HTR-8/SVneo (cell line): ENCODE results near the gene MBNL1.
"Not testable (repeated sequence)": the region's sequence is repeated elsewhere in the genome, so short reads cannot be mapped to it uniquely, and the experiment has no call there.

Experiments used
- DNase-seq: peaks from one replicate; pipeline ENCODE4 v3.0.0; 2011; ENCODE audit warnings: low spot score, mixed read lengths; ENCODE audit not compliant: insufficient read length
- FAIRE-seq: peaks from 2 replicates; lab custom pipeline; 2011; peaks lifted over from hg19 to GRCh38; lab: Jason Lieb, UNC

MBNL1 gene

DNA sequence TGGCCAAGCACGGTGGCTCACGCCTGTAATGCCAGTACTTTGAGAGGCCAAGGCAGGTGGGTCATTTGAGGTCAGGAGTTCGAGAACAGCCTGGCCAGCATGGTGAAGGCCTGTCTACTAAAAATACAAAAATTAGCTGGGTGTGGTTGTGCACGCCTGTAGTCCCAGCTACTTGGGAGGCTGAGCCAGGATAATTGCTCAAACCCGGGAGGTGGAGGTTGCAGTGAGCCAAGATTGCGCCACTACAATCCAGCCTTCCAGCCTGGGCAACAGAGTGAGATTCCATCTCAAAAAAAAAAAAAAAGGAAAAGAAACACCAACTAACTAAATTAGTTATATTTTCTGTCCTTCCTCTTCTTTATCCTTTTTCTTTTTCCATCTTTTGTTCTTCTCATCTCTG, 68.6 kb downstream of the MBNL1 start:
- FAIRE-seq, DNase-seq: not testable (repeated sequence)

DNA sequence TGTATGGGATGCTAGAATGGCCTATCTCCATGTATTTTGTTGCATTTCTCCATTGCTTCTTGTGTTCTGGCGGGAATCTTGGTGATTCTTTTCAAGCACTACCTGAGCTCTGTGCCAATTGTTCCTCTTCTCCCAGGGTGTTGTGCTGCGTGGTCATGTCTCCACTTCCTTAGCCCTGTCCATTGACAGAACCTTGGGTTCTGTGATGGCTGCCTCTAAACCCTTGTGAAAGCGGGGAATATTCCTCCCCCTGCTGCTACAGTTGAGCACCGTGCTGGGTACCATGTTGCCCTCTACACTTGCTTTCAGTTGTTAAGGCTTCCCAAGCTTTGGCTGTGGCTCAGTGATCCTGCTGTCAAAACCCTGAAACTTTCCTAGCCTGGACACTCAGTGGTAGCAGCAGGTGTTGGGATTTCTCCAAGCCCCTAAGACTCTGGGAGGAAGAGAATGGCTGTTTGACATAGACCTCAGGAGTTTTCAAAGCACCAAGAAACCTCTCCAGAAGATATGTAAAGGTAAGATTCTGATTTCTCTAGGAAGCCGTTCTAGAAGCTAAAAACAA, 69.5 kb downstream of the MBNL1 start:
- DNase-seq (no peak), FAIRE-seq (no peak)

DNA sequence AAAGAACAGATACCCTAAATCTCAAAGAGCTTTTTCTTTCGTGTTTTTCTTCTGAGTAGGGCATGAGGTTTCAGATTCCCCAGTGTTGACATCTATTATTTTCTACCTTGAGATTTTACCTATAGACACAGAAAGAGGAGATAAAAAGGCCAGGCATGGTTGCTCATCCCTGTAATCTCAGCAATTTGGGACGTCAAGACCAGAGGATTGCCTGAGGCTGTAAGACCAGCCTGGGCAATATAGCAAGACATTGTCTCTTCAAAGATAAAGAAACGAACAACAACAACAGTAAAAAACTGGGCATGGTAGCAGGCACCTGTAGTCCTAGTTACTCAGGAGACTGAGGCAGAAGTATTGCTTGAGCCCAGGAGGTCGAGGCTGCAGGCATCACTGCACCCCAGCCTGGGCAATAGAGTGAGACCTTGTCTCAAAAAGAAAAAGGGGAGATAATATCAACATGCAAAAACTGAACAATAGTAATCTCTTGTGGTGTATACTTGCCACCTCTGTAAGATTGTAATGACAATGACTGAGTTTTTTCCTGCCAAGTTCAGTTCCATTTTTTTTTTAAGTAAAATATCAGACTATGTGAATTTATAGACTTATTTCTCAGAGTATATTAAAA, 71.3 kb downstream of the MBNL1 start:
- DNase-seq, result no peak
- FAIRE-seq, result no peak

DNA sequence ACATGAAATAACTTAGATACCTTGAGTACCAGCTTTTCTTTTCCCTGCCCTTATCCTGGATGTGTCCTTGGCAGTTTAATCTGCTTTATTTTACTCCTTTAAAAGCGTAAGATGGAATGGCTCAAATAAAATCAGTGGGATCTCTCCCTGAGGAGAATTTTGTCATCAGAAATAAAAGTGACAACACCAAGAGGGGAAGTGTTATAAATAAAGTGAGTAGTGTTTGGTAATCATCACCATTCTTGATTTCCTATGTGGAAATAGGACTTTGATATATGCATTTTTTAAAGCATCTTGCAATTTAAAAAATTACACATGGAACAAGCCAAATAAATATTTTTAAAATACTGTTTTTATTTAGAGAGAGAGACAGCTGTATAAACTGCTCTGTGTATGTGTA, 76.5 kb downstream of the MBNL1 start:
- DNase-seq (no peak), FAIRE-seq (no peak)

DNA sequence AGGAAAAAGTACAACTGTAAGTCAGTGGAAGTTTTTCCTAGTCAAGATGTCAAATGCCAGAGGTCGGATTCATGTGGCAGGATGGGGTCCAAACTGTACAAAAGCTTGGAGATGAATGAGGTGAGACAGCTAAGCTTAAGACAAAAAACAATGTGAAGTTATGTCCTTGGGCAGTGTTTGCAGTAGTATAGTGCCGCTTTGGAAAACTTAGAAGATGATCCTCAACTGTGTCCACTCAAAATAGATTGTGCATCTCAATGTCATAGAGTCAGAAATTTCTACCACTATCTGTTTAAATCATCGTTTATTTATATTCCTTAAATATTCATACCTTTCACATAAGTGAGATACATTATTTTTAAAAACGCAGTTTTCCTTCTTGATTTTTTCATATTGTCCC, 77.3 kb downstream of the MBNL1 start:
- no peak for DNase-seq
- no peak for FAIRE-seq

DNA sequence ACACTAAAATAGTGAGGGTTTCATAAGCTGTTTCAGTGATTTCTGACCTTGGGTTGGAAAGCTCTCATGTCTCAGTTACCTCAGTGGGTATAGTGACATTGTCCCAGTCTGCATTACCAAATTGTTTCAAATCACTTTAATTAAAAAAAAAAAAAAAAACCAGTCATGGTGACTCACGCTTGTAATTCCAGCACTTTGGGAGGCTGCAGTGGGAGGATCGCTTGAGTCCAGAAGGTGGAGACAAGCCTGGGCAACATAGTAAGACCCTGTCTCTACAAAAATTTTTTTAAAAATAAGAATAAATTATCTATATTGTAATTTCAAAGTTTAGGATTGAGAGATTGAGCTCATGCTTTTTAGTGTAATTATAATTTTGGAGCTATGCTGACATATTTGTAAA, 78.0 kb downstream of the MBNL1 start:
- DNase-seq (no peak), FAIRE-seq (no peak)

DNA sequence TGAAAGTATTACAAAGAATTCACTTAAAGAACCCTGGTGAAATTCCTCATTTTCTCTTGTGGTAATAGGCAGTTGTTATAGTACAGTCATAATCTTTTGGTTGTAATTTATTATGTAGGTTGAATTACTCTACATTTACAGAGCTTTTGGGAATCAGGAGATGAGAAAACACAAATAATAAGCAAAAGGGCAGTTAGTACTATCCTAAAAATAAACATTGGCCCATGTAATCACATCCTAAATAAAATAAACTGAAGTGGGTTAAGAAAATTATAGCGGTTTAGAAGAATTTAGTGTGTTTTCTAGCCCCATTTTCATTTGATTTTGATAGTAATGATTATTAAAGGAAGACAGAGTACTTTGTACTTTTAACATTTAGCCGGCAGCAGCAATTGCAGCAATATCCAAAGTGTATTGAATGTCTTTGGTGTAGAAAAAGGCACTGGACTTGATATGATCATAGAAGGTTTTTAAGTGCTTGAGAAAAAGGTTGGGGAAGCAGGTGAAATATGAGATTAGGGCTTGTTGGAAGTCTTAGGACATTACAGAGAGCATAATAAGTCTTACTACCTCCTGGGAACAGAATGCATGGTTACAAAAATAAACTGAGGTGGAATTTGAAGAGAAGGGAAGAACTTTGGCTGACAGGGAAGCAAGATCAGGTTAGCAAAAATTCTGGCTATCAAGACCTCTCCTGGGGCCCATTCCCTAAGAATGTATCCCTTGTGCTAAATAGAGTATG, 79.9 kb downstream of the MBNL1 start:
- DNase-seq (no peak), FAIRE-seq (no peak)

DNA sequence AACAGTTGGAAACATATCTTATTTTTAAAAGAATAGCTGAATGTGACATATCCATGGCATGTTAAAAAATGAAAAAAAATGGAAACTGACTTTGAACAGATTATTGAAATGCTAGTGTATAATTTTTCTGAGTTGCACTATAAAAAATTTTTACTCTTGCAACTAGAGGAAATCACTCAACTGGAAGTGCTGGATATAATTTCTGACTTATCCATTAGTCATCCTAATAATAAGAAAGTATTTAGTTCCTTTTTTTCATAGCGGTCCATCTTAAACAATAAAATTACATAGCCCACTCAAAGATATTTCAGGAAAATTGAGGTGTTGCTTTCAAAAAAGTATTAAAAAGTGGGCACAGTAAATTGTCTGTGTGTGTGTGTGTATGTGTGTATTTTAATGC, 80.7 kb downstream of the MBNL1 start:
- no peak for DNase-seq
- FAIRE-seq, result no peak

DNA sequence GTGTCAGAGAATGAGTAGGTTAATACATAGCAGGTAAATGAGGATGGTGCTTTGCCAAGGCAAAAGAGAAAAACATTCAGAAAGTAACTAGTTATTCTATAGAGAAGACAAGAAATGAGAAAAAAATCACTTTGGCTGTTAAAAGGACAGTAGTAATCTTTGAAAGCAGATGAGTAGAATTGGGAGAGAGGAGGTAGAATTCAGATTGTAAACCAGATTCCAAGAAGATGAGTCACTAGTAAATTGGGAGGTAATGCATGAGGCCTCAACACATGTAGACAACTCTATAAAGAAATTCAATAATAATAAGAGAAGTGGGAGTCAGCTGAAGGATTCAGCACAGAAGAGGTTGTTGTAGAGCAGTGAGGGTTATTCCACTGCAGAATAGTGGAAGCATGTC, 81.4 kb downstream of the MBNL1 start:
- no peak for FAIRE-seq

DNA sequence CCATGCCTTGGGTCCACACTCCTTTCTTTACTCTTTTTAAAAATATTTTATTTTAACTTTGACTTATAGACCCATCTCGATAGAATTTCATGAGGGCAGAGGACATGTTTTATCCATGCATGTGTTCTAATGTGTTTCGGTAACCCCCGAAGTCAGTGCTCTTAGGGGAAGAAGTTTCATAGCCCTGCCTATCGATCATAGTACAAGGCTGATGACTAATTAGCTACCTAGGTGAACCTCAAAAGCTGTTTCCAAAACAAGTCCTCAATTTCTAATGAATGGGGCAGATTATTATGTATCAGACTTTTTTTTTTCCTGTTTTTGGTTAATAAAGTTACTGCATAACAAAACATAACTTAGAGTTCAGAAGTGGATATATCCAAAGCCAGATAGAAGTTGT, 82.0 kb downstream of the MBNL1 start:
- DNase-seq (no peak), FAIRE-seq (no peak)

More for the DNA sequence above, 81.4 kb downstream of the MBNL1 start:
- no peak for DNase-seq

DNA sequence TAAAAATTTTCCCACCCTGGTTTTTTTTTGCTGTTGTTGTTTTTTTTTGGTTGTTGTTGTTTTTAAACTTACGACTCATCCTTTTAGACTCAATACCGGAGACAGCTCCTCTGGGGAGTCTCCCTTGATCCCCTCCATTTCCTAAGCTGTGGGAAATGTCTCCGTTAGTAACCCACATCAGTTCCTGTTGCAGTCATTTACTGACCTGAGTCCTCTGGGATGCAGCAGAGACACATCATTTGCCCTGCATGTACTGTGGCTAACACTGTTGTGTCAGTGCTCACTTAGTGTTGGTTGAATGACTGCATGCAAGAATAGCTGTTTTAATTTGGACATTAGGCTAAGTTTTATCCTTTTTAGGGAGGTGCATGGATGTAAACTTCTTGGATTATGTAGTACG, 83.8 kb downstream of the MBNL1 start:
- no peak for DNase-seq
- peak; percentile 57 for FAIRE-seq

DNA sequence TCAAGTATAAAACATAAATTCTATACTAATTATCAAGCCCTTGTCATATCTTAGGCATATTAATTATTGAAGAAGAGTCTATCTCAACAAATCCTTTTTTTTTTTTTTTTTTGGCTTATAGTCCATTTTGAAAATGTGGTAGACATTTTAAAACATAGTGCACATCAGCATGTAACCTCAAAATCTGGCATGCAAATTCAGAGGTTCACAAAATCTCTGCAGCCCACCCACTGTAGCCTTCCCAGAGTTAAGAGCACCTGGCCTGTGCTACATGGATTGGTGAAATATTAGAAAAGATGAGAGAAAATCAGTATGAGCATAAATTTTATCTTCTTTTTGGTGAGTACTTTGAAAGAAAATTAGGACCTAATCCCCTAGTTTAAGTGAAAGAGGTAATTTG, 84.8 kb downstream of the MBNL1 start:
- FAIRE-seq (no peak), DNase-seq (no peak)

DNA sequence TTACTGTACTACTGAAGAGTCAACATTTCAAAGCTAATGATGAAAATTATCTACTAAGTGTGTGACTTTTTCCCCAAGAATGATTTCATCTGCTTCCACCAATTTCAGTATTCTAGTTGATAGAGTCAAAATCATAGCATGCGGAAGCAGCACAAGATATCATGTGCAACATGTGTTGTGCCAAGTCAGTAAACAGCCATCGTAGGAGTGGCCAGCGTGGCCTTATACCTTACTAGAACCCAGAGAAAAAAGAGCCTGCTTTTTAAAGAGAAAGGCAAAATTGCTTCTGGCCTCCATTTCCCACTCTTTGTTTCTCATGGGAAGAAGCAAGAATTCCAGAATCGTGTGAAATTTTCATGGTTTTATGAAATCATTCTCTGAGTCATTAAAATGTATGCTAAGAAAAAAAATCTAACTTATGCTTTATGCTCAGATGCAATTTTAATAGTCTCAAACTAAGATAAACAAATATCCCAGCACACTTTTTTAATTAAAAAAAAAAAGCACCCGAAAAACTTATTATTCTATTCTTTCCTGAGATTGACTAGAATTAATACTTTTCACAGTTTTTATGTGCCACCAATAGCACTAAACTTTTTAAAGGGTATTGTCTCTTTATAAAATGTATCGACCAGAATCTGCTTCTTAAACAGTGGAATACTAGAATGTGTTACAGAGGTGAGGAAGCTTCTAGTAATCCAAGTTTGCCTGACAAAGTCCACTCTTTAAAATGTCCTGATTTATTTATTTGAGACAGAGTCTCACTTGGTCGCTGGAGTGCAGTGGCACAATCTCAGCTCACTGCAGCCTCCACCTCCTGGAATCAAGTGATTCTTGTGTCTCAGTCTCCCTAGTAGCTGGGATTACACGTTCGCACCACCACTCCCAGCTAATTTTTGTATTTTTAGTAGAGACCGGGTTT, 87.3 kb downstream of the MBNL1 start:
- DNase-seq (no peak), FAIRE-seq (no peak)

DNA sequence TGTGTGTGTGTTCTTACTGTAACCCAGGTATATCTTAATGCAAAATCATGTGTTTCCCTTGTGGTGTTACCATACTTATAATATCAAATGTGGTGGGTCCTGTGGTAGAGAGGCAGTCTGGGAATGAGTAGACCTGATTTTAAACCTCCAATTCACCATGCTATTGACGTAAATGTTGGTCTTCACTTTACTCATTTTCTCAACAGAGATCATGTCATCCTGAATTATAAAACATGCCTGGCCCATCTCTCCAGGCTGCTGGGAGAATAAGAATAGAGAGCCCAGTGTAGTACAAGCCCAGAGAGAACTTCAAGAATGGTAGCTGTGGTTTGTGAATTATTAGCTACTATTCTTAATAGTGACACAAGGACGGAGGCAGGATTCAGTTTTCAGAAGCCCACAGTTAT, 88.1 kb downstream of the MBNL1 start:
- DNase-seq (no peak), FAIRE-seq (no peak)

DNA sequence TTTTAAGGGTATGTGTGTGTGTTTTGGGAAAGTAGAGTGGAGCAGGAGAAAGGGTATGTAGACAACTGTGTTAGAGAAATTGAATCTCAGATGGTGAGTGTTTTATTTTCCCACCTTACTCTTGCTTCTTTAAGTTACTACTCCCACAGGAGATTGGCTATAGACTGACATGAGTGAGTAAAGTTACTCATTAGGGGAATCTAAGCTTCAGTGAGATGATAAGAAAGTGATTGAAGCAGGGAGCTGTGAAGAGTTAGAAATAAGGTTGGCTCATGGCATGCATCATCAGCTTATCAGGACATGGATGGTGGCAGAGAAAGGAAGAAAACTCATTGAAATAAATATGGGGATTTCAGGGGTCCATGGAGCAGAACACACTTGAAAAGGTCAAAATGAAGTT, 88.9 kb downstream of the MBNL1 start:
- DNase-seq (no peak), FAIRE-seq (no peak)

DNA sequence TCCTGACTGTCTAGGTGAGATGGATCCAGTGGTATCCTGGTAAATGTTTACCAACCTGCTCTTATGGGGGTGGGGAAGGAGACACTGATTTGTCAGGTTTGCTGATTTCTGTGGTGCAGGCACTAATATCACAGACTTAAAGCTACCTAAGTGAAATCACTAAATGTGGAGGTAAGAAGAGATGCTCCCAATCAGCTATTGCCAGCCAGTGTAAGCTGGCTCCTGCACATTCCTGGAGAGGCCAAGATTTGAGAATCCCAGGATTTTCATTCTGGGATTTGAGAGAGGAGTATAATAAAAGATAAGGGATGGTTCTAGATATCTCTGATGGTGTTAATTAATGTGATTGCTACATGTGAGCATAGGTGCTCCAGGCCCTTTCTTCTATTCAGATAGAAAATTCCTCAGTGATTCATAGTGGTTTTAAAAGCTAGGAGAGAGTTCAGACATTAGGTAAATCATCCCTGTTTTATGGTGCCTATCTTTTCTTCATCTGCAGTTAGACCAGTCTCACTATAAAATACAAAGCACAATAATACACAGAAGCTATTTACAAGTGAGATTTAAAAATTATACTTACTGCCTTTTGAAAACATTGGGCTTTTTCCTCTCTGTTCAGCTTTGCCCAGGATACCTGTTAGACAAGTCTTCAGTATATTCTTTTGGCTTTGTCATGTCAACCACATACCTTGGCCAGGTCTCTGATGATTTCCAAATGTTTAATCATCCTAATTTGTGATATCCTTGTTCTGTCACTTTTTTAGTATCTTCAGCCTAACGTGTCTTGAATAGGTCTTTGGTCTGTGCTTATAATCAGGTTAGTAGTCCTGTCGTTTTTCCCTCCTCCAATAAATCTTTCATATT, 90.9 kb downstream of the MBNL1 start:
- DNase-seq (no peak), FAIRE-seq (no peak)

DNA sequence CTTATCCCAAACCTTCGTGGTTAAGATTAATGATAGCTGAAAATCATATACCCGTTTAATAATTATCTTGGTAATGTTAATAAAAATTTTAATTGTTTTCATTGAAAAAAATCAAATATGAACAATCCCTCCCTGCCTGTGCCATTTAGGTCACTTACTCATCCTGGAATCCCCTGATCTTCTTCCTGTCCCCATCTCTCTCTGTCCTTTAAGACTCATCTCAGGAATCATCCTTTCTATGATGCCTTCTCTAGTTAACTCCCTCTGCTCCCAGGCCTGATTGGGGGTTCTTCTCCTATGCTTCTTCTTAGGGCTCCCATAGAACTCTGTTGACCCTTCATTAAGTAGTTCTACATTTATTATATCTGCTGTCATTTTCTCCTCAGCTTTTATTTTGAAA, 91.6 kb downstream of the MBNL1 start:
- DNase-seq, result no peak
- FAIRE-seq, result no peak

DNA sequence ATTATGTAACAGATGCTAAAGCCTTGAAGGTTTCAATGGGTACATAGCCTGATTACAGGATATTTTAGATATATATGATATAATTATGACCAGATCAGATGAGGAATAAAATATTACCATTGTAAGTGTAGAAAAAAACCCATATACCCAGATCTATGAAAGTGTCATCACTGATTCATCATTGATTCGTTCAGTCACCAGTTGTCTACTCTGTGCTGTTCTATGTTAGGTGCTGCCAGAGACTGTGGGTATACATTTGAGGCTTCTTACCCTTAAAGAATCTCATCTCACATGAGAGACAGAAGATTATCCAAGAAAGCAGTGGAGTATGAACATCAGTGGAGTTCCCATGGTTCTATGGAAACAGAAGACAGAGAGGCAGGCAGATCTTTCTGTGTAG, 92.2 kb downstream of the MBNL1 start:
- no peak for FAIRE-seq
- no peak for DNase-seq

DNA sequence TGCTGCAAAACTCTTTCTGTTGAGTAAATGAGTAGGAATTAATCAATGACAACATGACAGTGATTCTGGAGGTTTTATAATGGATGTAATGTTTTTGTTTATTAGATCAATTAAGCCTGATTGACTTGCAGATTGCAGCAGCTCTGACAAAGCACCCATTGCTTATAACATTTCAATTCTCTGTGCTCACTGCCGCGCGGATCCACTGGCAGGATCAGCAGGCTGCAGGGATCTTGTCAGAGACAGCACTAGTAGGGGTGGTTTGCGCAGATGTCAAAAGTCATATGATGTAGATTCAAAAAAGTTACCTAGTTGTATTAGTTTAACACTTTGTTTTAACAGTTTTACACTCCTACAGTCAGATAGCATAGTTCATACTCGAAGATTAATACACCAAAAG, 93.4 kb downstream of the MBNL1 start:
- no peak for FAIRE-seq
- DNase-seq, result no peak

DNA sequence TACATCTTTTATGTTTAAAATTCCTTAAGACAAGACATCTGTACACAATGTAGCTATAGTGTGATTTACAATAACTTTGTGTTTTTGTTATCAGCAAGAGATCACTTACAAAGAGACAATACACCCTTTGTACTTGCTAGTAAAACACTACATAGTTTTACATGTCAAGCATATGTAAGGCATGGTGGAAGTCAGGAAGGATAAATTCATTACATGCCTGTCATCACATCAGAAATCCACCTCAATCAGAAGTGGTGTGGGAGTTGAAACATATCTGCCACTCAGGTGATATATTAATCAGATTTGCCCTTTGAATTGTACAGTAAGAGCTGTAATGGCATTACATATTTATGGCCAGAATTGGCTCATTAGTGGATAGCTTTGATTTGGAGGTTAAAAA, 95.5 kb downstream of the MBNL1 start:
- DNase-seq (no peak), FAIRE-seq (no peak)
